Stimulated activated CD8-positive, alpha-beta memory T cell treated with anti-CD3 and anti-CD28 coated beads, Interleukin-12 subunit alpha, Interleukin-12 subunit beta, amount 100 ng/mL, for 1 hour (primary cell): Measurements from ENCODE around the gene SORCS2.

Source experiments
- DNase-seq: peaks from one replicate; pipeline ENCODE4 v3.0.0-alpha.2; 2020; ENCODE audit warnings: low read depth

The SORCS2 gene

GRCh38 chr4:7654550-7655445, 462.5 kb downstream of the SORCS2 start:
- no peak for DNase-seq

- DNase-seq, result no peak
Measured at GRCh38 chr4:7655511-7656243, 463.3 kb downstream of the SORCS2 start.

- DNase-seq, result no peak
Measured at GRCh38 chr4:7656244-7656800, 464.0 kb downstream of the SORCS2 start.

GRCh38 chr4:7657545-7658297, 465.4 kb downstream of the SORCS2 start:
- no peak for DNase-seq

GRCh38 chr4:7658341-7659204, 466.2 kb downstream of the SORCS2 start:
- no peak for DNase-seq

- DNase-seq, result no peak
Measured at GRCh38 chr4:7659429-7660175, 467.3 kb downstream of the SORCS2 start.

- no peak for DNase-seq
Measured at GRCh38 chr4:7660176-7661039, 468.1 kb downstream of the SORCS2 start.

GRCh38 chr4:7661066-7661748, 468.9 kb downstream of the SORCS2 start:
- no peak for DNase-seq

- DNase-seq, result no peak
Measured at GRCh38 chr4:7661846-7662506, 469.6 kb downstream of the SORCS2 start.

- DNase-seq, result no peak
Measured at GRCh38 chr4:7662507-7662846, 470.1 kb downstream of the SORCS2 start.

GRCh38 chr4:7663075-7663541, 470.8 kb downstream of the SORCS2 start:
- no peak for DNase-seq

- DNase-seq, result no peak
Measured at GRCh38 chr4:7664106-7664505, 471.8 kb downstream of the SORCS2 start.

- no peak for DNase-seq
Measured at GRCh38 chr4:7665321-7665720, 473.0 kb downstream of the SORCS2 start.

- DNase-seq, result no peak
Measured at GRCh38 chr4:7666011-7666410, 473.7 kb downstream of the SORCS2 start.

- no peak for DNase-seq
Measured at GRCh38 chr4:7666744-7667143, 474.4 kb downstream of the SORCS2 start.

- no peak for DNase-seq
Measured at GRCh38 chr4:7668271-7668670, 475.9 kb downstream of the SORCS2 start.

- no peak for DNase-seq
Measured at GRCh38 chr4:7668826-7669225, 476.5 kb downstream of the SORCS2 start.

- no peak for DNase-seq
Measured at GRCh38 chr4:7672601-7673000, 480.3 kb downstream of the SORCS2 start.
